Central memory CD4-positive, alpha-beta T cell (primary cell): ENCODE results near the gene SIL1.
"Not testable (repeated sequence)": the region's sequence is repeated elsewhere in the genome, so short reads cannot be mapped to it uniquely, and the experiment has no call there.

ENCODE experiments used
- DNase-seq: peaks from one replicate; pipeline ENCODE4 v3.0.0; 2022

The SIL1 gene

GRCh38 chr5:139064613-139065012 lies 133.6 kb downstream of the SIL1 start:
- no peak for DNase-seq

- no peak for DNase-seq
Measured at GRCh38 chr5:139063664-139064054, 134.5 kb downstream of the SIL1 start.

GRCh38 chr5:139062910-139063663 lies 135.1 kb downstream of the SIL1 start:
- no peak for DNase-seq

GRCh38 chr5:139061856-139062255 lies 136.3 kb downstream of the SIL1 start:
- no peak for DNase-seq

DNA sequence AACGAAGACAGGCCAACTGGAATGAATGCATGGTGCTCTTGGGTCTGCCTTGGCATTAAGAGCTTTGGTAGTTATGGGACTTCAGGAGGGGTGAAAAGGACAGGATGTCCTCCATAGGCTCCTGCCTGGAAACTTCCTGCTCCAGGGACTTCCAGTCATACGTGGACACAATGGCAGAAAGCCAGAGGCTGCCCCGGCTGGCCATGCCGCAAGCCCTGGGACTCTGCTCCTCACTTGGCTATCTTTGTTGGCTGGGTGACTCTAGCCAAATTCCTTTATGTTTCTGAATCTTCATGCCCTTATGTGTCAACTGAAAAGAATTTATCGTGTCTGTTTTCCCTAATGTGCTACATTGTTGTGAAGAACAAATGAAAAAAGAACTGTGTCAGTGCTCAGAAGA lies 136.9 kb downstream of the SIL1 start:
- DNase-seq: no peak

- no peak for DNase-seq
Measured at GRCh38 chr5:139058121-139058520, 140.0 kb downstream of the SIL1 start.

- DNase-seq: not testable (repeated sequence)
Measured at GRCh38 chr5:139057045-139057939, 140.9 kb downstream of the SIL1 start.

DNA sequence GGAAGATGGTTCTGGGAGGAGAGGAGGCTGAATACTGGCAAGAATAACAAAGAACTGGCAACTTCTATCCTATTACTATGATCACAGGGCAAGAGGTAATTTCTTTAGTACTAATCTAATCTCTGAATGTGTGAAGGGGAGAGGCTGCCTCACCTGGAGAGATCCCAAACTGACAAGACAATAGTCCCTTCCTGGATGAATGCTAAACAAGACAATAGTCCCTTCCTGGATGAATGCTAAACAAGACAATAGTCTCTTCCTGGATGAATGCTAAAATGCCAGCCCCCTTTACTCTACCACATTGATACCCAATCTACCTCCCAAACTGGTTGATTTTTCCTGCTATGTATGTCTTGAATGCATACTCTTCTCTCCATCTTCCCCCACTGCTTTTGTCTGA lies 145.2 kb downstream of the SIL1 start:
- DNase-seq: no peak

DNA sequence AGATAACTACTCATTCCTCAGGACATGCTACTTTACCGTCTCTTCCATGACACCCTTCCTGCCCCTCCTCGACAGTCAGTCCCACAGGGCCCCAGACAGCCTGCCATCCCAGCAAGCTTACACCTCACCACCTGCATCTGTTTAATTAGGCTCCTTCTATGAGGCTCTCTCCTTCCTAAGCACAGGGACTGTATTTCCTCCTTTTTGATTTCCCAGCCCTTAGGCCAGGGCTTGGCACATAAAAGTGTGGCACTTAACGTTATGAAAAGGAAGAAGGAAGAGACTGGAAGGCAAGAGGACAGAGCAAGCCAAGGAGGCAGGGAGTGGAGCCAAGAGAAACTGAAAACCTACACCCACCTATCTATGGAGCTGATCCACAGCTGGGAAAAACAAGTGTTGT lies 146.8 kb downstream of the SIL1 start:
- DNase-seq: no peak

DNA sequence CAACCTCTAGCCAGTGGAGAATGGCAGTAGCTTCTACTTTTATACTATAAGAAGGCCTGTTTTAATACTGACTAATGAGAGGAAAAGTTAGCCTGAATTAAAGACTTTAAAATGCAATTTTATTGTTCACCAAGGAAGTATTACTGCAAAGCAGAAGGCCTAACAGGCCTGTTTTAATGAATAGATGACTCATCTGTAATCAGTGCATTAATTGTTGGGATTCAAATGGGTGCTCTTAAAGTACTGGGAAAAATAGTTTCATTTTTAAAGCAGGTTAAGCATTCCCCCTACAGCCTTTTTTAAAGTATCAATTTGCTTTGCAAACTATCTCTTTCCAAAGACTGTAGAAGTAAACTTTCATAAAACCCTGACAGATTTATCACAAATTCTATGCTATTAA lies 147.7 kb downstream of the SIL1 start:
- DNase-seq: no peak

GRCh38 chr5:139049780-139050179 lies 148.4 kb downstream of the SIL1 start:
- DNase-seq: no peak

GRCh38 chr5:139046551-139046950 lies 151.6 kb downstream of the SIL1 start:
- no peak for DNase-seq

DNA sequence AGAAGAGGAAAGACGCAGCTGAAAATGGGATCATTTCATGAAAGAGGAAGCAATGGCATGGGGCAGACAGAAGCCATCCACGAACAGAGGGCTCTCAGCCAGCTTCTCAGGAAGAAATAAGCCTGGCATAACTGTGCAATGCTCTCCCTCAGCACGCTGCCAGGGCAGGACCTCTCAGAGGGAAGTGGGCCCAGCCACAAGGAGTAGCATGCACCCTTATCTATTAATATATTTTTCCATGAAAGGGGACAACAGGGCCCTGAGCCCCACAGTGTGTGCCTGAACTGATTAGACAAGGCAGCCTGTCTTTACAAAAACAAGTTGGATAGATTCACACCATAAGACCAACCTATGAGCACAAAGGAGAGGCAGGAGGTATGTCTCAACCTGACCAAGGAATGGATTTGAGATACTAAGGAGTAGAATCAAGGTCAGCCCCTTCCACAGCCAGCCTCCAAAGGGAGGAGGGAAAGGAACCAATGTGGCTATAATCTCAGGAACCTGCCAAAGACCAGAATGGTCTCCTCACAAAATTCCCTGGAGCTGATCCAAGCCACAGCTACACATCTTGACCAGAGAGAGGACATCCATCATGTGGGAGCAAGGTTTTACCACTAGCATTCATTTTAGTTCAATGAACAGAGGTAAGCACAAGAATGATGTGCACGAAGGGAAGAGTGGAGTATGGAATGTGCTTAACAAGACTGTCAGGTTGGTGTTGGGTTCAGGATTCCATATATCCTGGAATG lies 154.8 kb downstream of the SIL1 start:
- no peak for DNase-seq

DNA sequence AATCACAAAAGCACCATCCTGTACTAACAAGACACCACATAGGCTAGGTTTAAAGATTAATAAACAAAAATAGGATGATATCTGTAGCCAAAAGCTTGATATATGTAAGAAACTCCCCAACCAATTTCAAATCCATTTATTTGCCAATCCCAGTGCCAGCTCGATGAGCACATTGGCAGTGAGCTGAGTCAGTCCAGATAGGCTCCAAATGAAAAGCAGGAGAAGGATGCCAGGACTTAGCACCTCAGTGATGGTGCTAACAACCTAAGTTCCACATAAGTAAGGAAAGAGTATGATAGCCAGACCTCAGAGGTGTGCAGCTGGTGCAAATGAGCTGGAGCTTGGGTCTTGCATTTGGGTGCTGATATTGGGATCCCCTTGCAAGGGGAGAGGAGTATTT lies 158.1 kb downstream of the SIL1 start:
- DNase-seq: no peak

GRCh38 chr5:139038613-139039305 lies 159.4 kb downstream of the SIL1 start:
- no peak for DNase-seq

DNA sequence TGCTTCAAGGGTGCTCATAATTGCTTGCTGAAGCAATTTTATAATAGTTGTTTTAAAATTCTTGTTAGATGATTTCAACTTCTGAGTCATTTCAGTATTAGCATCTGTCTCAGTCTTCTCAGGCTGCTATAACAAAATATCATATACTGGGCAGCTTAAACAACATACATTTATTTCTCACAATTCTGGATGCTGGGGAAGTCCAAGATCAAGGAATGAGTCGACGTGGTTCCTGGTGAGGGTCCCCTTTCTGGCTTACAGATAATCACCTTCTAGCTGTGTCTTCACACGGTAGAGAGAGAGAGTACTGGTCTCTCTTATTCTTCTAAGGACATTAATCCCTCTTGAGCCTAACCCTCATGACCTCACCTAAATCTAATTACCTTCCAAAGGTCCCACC lies 160.4 kb downstream of the SIL1 start:
- no peak for DNase-seq

GRCh38 chr5:139036332-139036731 lies 161.8 kb downstream of the SIL1 start:
- not testable (repeated sequence) for DNase-seq

GRCh38 chr5:139027150-139027549 lies 171.0 kb downstream of the SIL1 start:
- DNase-seq: no peak

- DNase-seq: no peak
Measured at GRCh38 chr5:139025651-139026050, 172.5 kb downstream of the SIL1 start.

DNA sequence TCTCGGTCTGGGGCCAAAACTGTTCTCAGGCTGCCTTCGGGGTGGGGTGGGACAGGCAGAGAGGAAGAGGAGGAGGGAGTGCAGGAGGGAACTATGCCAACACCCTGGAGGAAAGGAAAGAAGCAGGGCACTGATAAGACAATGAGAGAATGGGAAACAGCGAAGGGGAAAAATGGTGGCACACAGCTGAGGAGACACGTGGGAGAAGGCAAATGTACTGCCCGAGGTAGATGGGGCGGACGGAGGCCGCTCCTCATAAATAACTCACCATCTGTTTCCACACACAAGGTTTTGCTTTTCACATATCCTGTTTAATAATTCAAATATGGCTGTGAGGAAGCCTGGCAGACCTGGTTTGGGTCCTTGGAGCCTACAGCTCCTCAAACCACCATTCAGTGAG lies 174.9 kb downstream of the SIL1 start:
- no peak for DNase-seq

DNA sequence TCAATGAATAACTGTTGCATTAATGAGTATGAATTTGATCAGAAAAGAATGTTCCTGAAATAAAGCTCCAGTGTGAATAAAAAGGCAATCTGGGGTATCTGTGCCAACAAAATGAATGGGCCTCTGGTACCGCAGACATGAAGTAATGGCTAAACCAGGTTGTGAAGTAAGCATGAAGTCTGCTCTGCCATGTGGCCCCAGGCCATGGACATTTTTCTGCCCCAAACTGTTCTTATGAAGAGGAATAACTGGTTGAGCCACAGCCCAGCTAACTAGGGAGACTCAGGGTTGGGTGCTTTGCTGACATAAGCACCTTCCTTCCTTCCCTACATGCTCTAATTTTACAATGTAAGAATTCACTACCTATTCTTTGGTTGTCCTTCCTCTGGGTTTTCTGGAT lies 175.6 kb downstream of the SIL1 start:
- no peak for DNase-seq

- no peak for DNase-seq
Measured at GRCh38 chr5:139021346-139021745, 176.8 kb downstream of the SIL1 start.

GRCh38 chr5:139019880-139020279 lies 178.3 kb downstream of the SIL1 start:
- no peak for DNase-seq
